Loucy (cell line): Measurements from ENCODE around the gene LCP1.

Experiments
- H2AFZ ChIP-seq: fragments of 200-600 bp; sonication (generic); 2 replicates; pipeline ENCODE4 v1.6.0; 2016; ENCODE audit warnings: antibody characterized with exemption, mild to moderate bottlenecking, low read length, moderate library complexity
- H3F3A ChIP-seq: fragments of 200-600 bp; 2 replicates; pipeline ENCODE4 v1.6.0; 2016; ENCODE audit warnings: antibody characterized with exemption, low read depth, mild to moderate bottlenecking
- H3K27me3 ChIP-seq: fragments of 200-600 bp; sonication (generic); 2 replicates; pipeline ENCODE4 v1.6.1; 2014; ENCODE audit warnings: low read length, mild to moderate bottlenecking; ENCODE audit not compliant: insufficient read depth, poor library complexity, severe bottlenecking
- H3K36me3 ChIP-seq: fragments of 200-600 bp; sonication (generic); 2 replicates; pipeline ENCODE4 v1.6.1; 2016; ENCODE audit warnings: low read length; ENCODE audit not compliant: insufficient read depth
- H3K4me1 ChIP-seq: fragments of 200-600 bp; sonication (generic); 2 replicates; pipeline ENCODE4 v1.5.1; 2014; ENCODE audit warnings: low read length, mild to moderate bottlenecking; ENCODE audit not compliant: insufficient read depth, poor library complexity, severe bottlenecking
- H3K4me2 ChIP-seq: fragments of 200-600 bp; sonication (generic); 2 replicates; pipeline ENCODE4 v1.6.0; 2014; ENCODE audit warnings: antibody characterized with exemption, low read length, low read depth, mild to moderate bottlenecking; ENCODE audit not compliant: poor library complexity, severe bottlenecking
- H3K4me3 ChIP-seq: fragments of 200-600 bp; sonication (generic); 2 replicates; pipeline ENCODE4 v1.5.1; 2014; ENCODE audit warnings: low read length, mild to moderate bottlenecking, mixed read lengths; ENCODE audit not compliant: poor library complexity, severe bottlenecking
- H3K79me2 ChIP-seq: fragments of 200-600 bp; sonication (generic); 2 replicates; pipeline ENCODE4 v1.6.1; 2014; ENCODE audit warnings: low read length; ENCODE audit not compliant: insufficient read depth
- H3K9ac ChIP-seq: fragments of 200-600 bp; sonication (generic); 2 replicates; pipeline ENCODE4 v1.6.0; 2014; ENCODE audit warnings: mild to moderate bottlenecking, low read depth, low read length, moderate library complexity; ENCODE audit not compliant: poor library complexity, severe bottlenecking
- H3K9me2 ChIP-seq: fragments of 200-600 bp; sonication (generic); replicated peaks from 2 replicates; pipeline ENCODE4 v1.6.1; 2016; ENCODE audit warnings: low read depth, low read length, mixed read lengths
- H3K9me3 ChIP-seq: fragments of 200-600 bp; sonication (generic); 2 replicates; pipeline ENCODE4 v1.6.1; 2014; ENCODE audit warnings: mild to moderate bottlenecking, antibody characterized with exemption, low read length, low read depth; ENCODE audit not compliant: insufficient read depth
- H4K20me1 ChIP-seq: fragments of 200-600 bp; sonication (generic); 2 replicates; pipeline ENCODE4 v1.6.0; 2014; ENCODE audit warnings: antibody characterized with exemption, low read length, mild to moderate bottlenecking; ENCODE audit not compliant: insufficient read depth, poor library complexity, severe bottlenecking
- EZH2phosphoT487 ChIP-seq: fragments of 200-600 bp; IDR thresholded peaks from 2 replicates; pipeline ENCODE4 v1.6.1; 2018; ENCODE audit warnings: antibody characterized with exemption, mild to moderate bottlenecking, moderate library complexity, borderline replicate concordance
- TF ChIP-seq, protein P1 (sequence below): fragments of 200-600 bp; sonication (generic); conservative IDR thresholded peaks from 2 replicates; pipeline ENCODE4 v1.5.1; 2014; ENCODE audit warnings: mild to moderate bottlenecking, antibody characterized with exemption, low read length

LCP1 gene

GRCh38 chr13:46101002-46101401 lies 81.0 kb downstream of the LCP1 start:
- Histone ChIP-seq H3K4me3 (peak overlapping the region; percentile 12), H3K27me3 (no peaks in the 10 kb centered on the region), H3K9ac (peak overlapping the region; percentile 23), H3K79me2 (no peaks in the 10 kb centered on the region), H3K9me2 (no peaks in the 10 kb centered on the region), H3K4me2 (peak overlapping the region; percentile 53), H3F3A (peaks cover 3% of the 10 kb centered on the region; the same call in 1 of the 2 replicates), H3K36me3 (no peaks in the 10 kb centered on the region), H2AFZ (peak overlapping the region; percentile 47; the same call in 1 of the 2 replicates), H4K20me1 (no peaks in the 10 kb centered on the region), H3K4me1 (peaks cover 32% of the 10 kb centered on the region), H3K9me3 (no peaks in the 10 kb centered on the region)
- TF ChIP-seq EZH2phosphoT487: no peak
- TF ChIP-seq, protein P1, sequence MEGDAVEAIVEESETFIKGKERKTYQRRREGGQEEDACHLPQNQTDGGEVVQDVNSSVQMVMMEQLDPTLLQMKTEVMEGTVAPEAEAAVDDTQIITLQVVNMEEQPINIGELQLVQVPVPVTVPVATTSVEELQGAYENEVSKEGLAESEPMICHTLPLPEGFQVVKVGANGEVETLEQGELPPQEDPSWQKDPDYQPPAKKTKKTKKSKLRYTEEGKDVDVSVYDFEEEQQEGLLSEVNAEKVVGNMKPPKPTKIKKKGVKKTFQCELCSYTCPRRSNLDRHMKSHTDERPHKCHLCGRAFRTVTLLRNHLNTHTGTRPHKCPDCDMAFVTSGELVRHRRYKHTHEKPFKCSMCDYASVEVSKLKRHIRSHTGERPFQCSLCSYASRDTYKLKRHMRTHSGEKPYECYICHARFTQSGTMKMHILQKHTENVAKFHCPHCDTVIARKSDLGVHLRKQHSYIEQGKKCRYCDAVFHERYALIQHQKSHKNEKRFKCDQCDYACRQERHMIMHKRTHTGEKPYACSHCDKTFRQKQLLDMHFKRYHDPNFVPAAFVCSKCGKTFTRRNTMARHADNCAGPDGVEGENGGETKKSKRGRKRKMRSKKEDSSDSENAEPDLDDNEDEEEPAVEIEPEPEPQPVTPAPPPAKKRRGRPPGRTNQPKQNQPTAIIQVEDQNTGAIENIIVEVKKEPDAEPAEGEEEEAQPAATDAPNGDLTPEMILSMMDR: no peak

GRCh38 chr13:46100191-46100815 lies 81.7 kb downstream of the LCP1 start:
- Histone ChIP-seq H3K4me3 (peak overlapping the region; percentile 2), H3K4me1 (peaks cover 32% of the 10 kb centered on the region), H3K9ac (peak overlapping the region; percentile 23), H2AFZ (peak overlapping the region; percentile 47; the same call in 1 of the 2 replicates), H3F3A (peaks cover 3% of the 10 kb centered on the region; the same call in 1 of the 2 replicates), H3K9me3 (no peaks in the 10 kb centered on the region), H3K79me2 (no peaks in the 10 kb centered on the region), H3K27me3 (no peaks in the 10 kb centered on the region), H4K20me1 (no peaks in the 10 kb centered on the region), H3K4me2 (peak overlapping the region; percentile 53), H3K36me3 (no peaks in the 10 kb centered on the region), H3K9me2 (no peaks in the 10 kb centered on the region)
- TF ChIP-seq EZH2phosphoT487: no peak
- TF ChIP-seq, protein P1: no peak

GRCh38 chr13:46097663-46098062 lies 84.3 kb downstream of the LCP1 start:
- H4K20me1 ChIP-seq: no peaks in the 10 kb centered on the region
- no peak overlapping the region for H3K9ac ChIP-seq
- H3K4me3 ChIP-seq: no peak overlapping the region
- no peaks in the 10 kb centered on the region for H3K9me2 ChIP-seq
- no peaks in the 10 kb centered on the region for H3K36me3 ChIP-seq
- H2AFZ ChIP-seq: no peak overlapping the region
- no peak for TF ChIP-seq EZH2phosphoT487
- TF ChIP-seq, protein P1: no peak
- peaks cover 3% of the 10 kb centered on the region; the same call in 1 of the 2 replicates for H3F3A ChIP-seq
- no peaks in the 10 kb centered on the region for H3K9me3 ChIP-seq
- no peaks in the 10 kb centered on the region for H3K79me2 ChIP-seq
- no peak overlapping the region for H3K4me2 ChIP-seq
- H3K4me1 ChIP-seq: peaks cover 32% of the 10 kb centered on the region
- no peaks in the 10 kb centered on the region for H3K27me3 ChIP-seq
